ENCODE results near the gene HCAR1.

DNA sequence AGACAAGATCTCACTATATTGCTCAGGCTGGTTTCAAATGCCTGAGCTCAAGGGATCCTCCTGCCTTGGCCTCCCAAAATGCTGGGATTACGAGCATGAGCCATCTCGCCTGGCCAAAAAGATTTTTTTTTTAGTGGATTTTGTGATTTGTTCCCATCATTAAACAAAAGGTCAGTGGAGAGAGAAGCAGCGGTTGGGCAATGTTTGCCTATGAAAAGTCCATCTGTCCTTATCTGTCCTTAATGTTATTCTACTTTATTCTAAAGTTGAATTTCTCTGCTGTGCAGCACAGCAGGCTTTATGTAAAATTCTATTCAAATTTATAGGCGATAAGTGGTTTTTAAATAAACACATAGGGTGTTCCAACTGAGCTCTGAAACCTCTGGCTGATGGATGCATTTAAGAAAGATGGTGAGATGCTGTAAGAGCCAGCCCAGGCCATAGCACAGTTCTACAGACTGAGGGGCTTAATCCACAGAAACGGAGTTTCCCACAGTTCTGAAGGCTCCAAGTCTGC, 46.3 kb downstream of the HCAR1 start:
- TF ChIP-seq, protein P1, sequence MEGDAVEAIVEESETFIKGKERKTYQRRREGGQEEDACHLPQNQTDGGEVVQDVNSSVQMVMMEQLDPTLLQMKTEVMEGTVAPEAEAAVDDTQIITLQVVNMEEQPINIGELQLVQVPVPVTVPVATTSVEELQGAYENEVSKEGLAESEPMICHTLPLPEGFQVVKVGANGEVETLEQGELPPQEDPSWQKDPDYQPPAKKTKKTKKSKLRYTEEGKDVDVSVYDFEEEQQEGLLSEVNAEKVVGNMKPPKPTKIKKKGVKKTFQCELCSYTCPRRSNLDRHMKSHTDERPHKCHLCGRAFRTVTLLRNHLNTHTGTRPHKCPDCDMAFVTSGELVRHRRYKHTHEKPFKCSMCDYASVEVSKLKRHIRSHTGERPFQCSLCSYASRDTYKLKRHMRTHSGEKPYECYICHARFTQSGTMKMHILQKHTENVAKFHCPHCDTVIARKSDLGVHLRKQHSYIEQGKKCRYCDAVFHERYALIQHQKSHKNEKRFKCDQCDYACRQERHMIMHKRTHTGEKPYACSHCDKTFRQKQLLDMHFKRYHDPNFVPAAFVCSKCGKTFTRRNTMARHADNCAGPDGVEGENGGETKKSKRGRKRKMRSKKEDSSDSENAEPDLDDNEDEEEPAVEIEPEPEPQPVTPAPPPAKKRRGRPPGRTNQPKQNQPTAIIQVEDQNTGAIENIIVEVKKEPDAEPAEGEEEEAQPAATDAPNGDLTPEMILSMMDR (IDR thresholded peaks at IDR 0.05) = no peak
- no peak for TF ChIP-seq POLR2A (IDR thresholded peaks at IDR 0.05)

All from thyroid gland (tissue), 4 donors.